HEK293 (cell line): Measurements from ENCODE around the gene DDX51.
A peak's percentile ranks its signal among the peaks of the same experiment; 100 is the strongest.

ENCODE experiments used
- BCL11A ChIP-seq: fragments of 450-650 bp; formaldehyde crosslinking; IDR thresholded peaks from 2 replicates; pipeline ENCODE4 v1.5.1; 2016; ENCODE audit warnings: low read depth, missing biosample characterization, missing genetic modification characterization
- HOXC10 ChIP-seq: sonication (generic); formaldehyde crosslinking; IDR thresholded peaks from 2 replicates; pipeline ENCODE4 v1.8.1; 2023; ENCODE audit warnings: mild to moderate bottlenecking, missing genetic modification reagents
- KLF1 ChIP-seq: fragments of 450-650 bp; formaldehyde crosslinking; IDR thresholded peaks from 2 replicates; pipeline ENCODE4 v1.5.1; 2016; ENCODE audit warnings: missing biosample characterization, missing genetic modification characterization
- KLF10 ChIP-seq: fragments of 450-650 bp; IDR thresholded peaks from 2 replicates; pipeline ENCODE4 v1.5.1; 2018; ENCODE audit warnings: missing biosample characterization, mild to moderate bottlenecking, missing genetic modification characterization
- OVOL3 ChIP-seq: fragments of 450-650 bp; formaldehyde crosslinking; IDR thresholded peaks from 2 replicates; pipeline ENCODE4 v1.5.1; 2016; ENCODE audit warnings: missing biosample characterization, missing genetic modification characterization
- SCRT1 ChIP-seq: fragments of 450-650 bp; formaldehyde crosslinking; IDR thresholded peaks from 2 replicates; pipeline ENCODE4 v1.5.1; 2016; ENCODE audit warnings: missing biosample characterization, missing genetic modification characterization, borderline replicate concordance
- SP3 ChIP-seq: fragments of 450-650 bp; formaldehyde crosslinking; IDR thresholded peaks from 2 replicates; pipeline ENCODE4 v1.5.1; 2016; ENCODE audit warnings: missing biosample characterization, missing genetic modification characterization
- SP7 ChIP-seq: fragments of 450-650 bp; formaldehyde crosslinking; IDR thresholded peaks from 2 replicates; pipeline ENCODE4 v1.5.1; 2016; ENCODE audit warnings: missing biosample characterization, missing genetic modification characterization
- ZBTB17 ChIP-seq: fragments of 450-650 bp; formaldehyde crosslinking; IDR thresholded peaks from 2 replicates; pipeline ENCODE4 v1.5.1; 2016; ENCODE audit warnings: missing biosample characterization, missing genetic modification characterization
- ZFHX2 ChIP-seq: fragments of 450-650 bp; formaldehyde crosslinking; conservative IDR thresholded peaks from 2 replicates; pipeline ENCODE4 v1.5.1; 2016; ENCODE audit warnings: missing biosample characterization, missing genetic modification characterization
- ZFP3 ChIP-seq: fragments of 450-650 bp; formaldehyde crosslinking; IDR thresholded peaks from 2 replicates; pipeline ENCODE4 v1.5.1; 2016; ENCODE audit warnings: low read depth, missing biosample characterization, missing genetic modification characterization
- ZNF133 ChIP-seq: fragments of 450-650 bp; formaldehyde crosslinking; IDR thresholded peaks from 2 replicates; pipeline ENCODE4 v1.5.1; 2016; ENCODE audit warnings: missing biosample characterization, missing genetic modification characterization
- ZNF138 ChIP-seq: fragments of 450-650 bp; formaldehyde crosslinking; IDR thresholded peaks from 2 replicates; pipeline ENCODE4 v1.5.1; 2016; ENCODE audit warnings: missing biosample characterization, missing genetic modification characterization, borderline replicate concordance
- ZNF174 ChIP-seq: fragments of 450-650 bp; formaldehyde crosslinking; IDR thresholded peaks from 2 replicates; pipeline ENCODE4 v1.5.0; 2017; ENCODE audit warnings: missing biosample characterization, mild to moderate bottlenecking, missing genetic modification characterization
- ZNF311 ChIP-seq: fragments of 450-650 bp; formaldehyde crosslinking; IDR thresholded peaks from 2 replicates; pipeline ENCODE4 v1.5.1; 2017; ENCODE audit warnings: missing biosample characterization, missing genetic modification characterization, borderline replicate concordance
- ZNF335 ChIP-seq: fragments of 450-650 bp; formaldehyde crosslinking; conservative IDR thresholded peaks from 2 replicates; pipeline ENCODE4 v1.5.1; 2016; ENCODE audit warnings: missing biosample characterization, missing genetic modification characterization
- ZNF510 ChIP-seq: fragments of 450-650 bp; formaldehyde crosslinking; IDR thresholded peaks from 2 replicates; pipeline ENCODE4 v1.5.1; 2018; ENCODE audit warnings: mild to moderate bottlenecking, missing genetic modification characterization, missing biosample characterization; ENCODE audit not compliant: insufficient replicate concordance
- ZNF518A ChIP-seq: fragments of 450-650 bp; formaldehyde crosslinking; conservative IDR thresholded peaks from 2 replicates; pipeline ENCODE4 v1.5.1; 2016; ENCODE audit warnings: low read depth, missing biosample characterization, missing genetic modification characterization
- ZNF530 ChIP-seq: fragments of 450-650 bp; formaldehyde crosslinking; IDR thresholded peaks from 2 replicates; pipeline ENCODE4 v1.5.1; 2016; ENCODE audit warnings: low read depth, missing biosample characterization, missing genetic modification characterization
- ZNF639 ChIP-seq: fragments of 450-650 bp; formaldehyde crosslinking; IDR thresholded peaks from 2 replicates; pipeline ENCODE4 v1.5.1; 2016; ENCODE audit warnings: missing biosample characterization, missing genetic modification characterization
- ZNF670 ChIP-seq: fragments of 450-650 bp; formaldehyde crosslinking; IDR thresholded peaks from 2 replicates; pipeline ENCODE4 v1.5.1; 2016; ENCODE audit warnings: missing biosample characterization, missing genetic modification characterization, low read depth
- ZNF830 ChIP-seq: fragments of 450-650 bp; IDR thresholded peaks from 2 replicates; pipeline ENCODE4 v1.5.0; 2018; ENCODE audit warnings: missing biosample characterization, missing genetic modification characterization, low read depth, mild to moderate bottlenecking, moderate library complexity
- ZSCAN16 ChIP-seq: fragments of 450-650 bp; formaldehyde crosslinking; IDR thresholded peaks from 2 replicates; pipeline ENCODE4 v1.5.1; 2016; ENCODE audit warnings: missing biosample characterization, missing genetic modification characterization
- ZSCAN4 ChIP-seq: fragments of 450-650 bp; formaldehyde crosslinking; IDR thresholded peaks from 2 replicates; pipeline ENCODE4 v1.5.1; 2017; ENCODE audit warnings: missing biosample characterization, missing genetic modification characterization
- TF ChIP-seq, protein P1 (sequence below): fragments of 450-650 bp; formaldehyde crosslinking; IDR thresholded peaks from 2 replicates; pipeline ENCODE4 v1.5.1; 2016; ENCODE audit warnings: missing biosample characterization, missing genetic modification characterization
- TF ChIP-seq, protein P2 (sequence below): fragments of 450-650 bp; formaldehyde crosslinking; IDR thresholded peaks from 2 replicates; pipeline ENCODE4 v1.5.1; 2016; ENCODE audit warnings: missing biosample characterization, missing genetic modification characterization
- TF ChIP-seq, protein P3 (sequence below): fragments of 450-650 bp; formaldehyde crosslinking; IDR thresholded peaks from 2 replicates; pipeline ENCODE4 v1.5.1; 2016; ENCODE audit warnings: missing biosample characterization, missing genetic modification characterization

Gene DDX51

GRCh38 chr12:132170094-132170636 is 26.0 kb upstream of the DDX51 start (continued):
- TF ChIP-seq, protein P1, sequence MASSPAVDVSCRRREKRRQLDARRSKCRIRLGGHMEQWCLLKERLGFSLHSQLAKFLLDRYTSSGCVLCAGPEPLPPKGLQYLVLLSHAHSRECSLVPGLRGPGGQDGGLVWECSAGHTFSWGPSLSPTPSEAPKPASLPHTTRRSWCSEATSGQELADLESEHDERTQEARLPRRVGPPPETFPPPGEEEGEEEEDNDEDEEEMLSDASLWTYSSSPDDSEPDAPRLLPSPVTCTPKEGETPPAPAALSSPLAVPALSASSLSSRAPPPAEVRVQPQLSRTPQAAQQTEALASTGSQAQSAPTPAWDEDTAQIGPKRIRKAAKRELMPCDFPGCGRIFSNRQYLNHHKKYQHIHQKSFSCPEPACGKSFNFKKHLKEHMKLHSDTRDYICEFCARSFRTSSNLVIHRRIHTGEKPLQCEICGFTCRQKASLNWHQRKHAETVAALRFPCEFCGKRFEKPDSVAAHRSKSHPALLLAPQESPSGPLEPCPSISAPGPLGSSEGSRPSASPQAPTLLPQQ (tag by site-specific recombination) = no peak
- TF ChIP-seq ZNF311 (tag by site-specific recombination) (no peak), SCRT1 (tag by site-specific recombination) (no peak), BCL11A (0 out of 2 replicates have a peak, but pooled peaks have one; percentile 49), KLF10 (tag by site-specific recombination) (peak; percentile 78), SP7 (tag by site-specific recombination) (peak; percentile 91), ZNF830 (no peak), HOXC10 (CRISPR knock-in tag) (no peak), OVOL3 (tag by site-specific recombination) (no peak), SP3 (tag by site-specific recombination) (no peak), ZFHX2 (peak; percentile 11; the same call in 1 of the 2 replicates), ZNF174 (no peak), ZFP3 (no peak), ZNF530 (no peak), KLF1 (tag by site-specific recombination) (peak; percentile 69), ZNF138 (no peak), ZNF670 (tag by site-specific recombination) (no peak), ZNF510 (tag by site-specific recombination) (no peak), ZSCAN16 (tag by site-specific recombination) (no peak), ZNF518A (tag by site-specific recombination) (0 out of 2 replicates have a peak, but pooled peaks have one; percentile 23), ZBTB17 (tag by site-specific recombination) (peak; percentile 97), ZNF639 (peak; percentile 68; the same call in 1 of the 2 replicates), ZNF335 (tag by site-specific recombination) (no peak), ZSCAN4 (no peak), ZNF133 (tag by site-specific recombination) (no peak)
- TF ChIP-seq, protein P2, sequence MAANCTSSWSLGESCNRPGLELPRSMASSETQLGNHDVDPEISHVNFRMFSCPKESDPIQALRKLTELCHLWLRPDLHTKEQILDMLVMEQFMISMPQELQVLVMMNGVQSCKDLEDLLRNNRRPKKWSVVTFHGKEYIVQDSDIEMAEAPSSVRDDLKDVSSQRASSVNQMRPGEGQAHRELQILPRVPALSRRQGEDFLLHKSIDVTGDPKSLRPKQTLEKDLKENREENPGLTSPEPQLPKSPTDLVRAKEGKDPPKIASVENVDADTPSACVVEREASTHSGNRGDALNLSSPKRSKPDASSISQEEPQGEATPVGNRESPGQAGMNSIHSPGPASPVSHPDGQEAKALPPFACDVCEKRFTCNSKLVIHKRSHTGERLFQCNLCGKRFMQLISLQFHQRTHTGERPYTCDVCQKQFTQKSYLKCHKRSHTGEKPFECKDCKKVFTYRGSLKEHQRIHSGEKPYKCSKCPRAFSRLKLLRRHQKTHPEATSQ (tag by site-specific recombination) = no peak
- TF ChIP-seq, protein P3, sequence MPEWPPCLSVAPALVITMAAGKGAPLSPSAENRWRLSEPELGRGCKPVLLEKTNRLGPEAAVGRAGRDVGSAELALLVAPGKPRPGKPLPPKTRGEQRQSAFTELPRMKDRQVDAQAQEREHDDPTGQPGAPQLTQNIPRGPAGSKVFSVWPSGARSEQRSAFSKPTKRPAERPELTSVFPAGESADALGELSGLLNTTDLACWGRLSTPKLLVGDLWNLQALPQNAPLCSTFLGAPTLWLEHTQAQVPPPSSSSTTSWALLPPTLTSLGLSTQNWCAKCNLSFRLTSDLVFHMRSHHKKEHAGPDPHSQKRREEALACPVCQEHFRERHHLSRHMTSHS (tag by site-specific recombination) = no peak
